ENCODE data around the gene ESYT2.
A peak's percentile ranks its signal among the peaks of the same experiment; 100 is the strongest.

The ESYT2 gene

GRCh38 chr7:158744070-158744469 lies 85.2 kb downstream of the ESYT2 start:
- Histone ChIP-seq H3K27ac (no peak overlapping the region), H3K36me3 (peaks cover 98% of the 10 kb centered on the region), H3K4me2 (no peak overlapping the region), H3K27me3 (no peaks in the 10 kb centered on the region), H4K20me1 (peaks cover 17% of the 10 kb centered on the region), H3K9me3 (no peaks in the 10 kb centered on the region), H3K4me3 (no peak overlapping the region), H3K4me1 (peaks cover 18% of the 10 kb centered on the region), H3K9ac (no peak overlapping the region)
- TF ChIP-seq Cebpa-rat (IDR thresholded peaks at IDR 0.05) = no peak

- Histone ChIP-seq H3K36me3 (peaks cover 98% of the 10 kb centered on the region), H3K9me3 (no peaks in the 10 kb centered on the region), H4K20me1 (peaks cover 17% of the 10 kb centered on the region), H3K4me3 (no peak overlapping the region), H3K4me1 (peaks cover 18% of the 10 kb centered on the region), H3K27ac (no peak overlapping the region), H3K4me2 (no peak overlapping the region), H3K9ac (no peak overlapping the region), H3K27me3 (no peaks in the 10 kb centered on the region)
- no peak for TF ChIP-seq Cebpa-rat (IDR thresholded peaks at IDR 0.05)
These were observed 86.1 kb downstream of the ESYT2 start for GRCh38 chr7:158743219-158743618.

GRCh38 chr7:158742065-158742821 lies 87.1 kb downstream of the ESYT2 start:
- no peaks in the 10 kb centered on the region for H3K27me3 ChIP-seq
- H3K27ac ChIP-seq = no peak overlapping the region
- H3K9me3 ChIP-seq = no peaks in the 10 kb centered on the region
- no peak overlapping the region for H3K4me3 ChIP-seq
- no peak overlapping the region for H3K9ac ChIP-seq
- H3K4me2 ChIP-seq = no peak overlapping the region
- peaks cover 98% of the 10 kb centered on the region for H3K36me3 ChIP-seq
- H4K20me1 ChIP-seq = peaks cover 17% of the 10 kb centered on the region
- H3K4me1 ChIP-seq = peaks cover 18% of the 10 kb centered on the region
- TF ChIP-seq Cebpa-rat (IDR thresholded peaks at IDR 0.05) = no peak

- 0 out of 2 replicates have a peak overlapping the region, but pooled peaks have one; percentile 38 for H3K9ac ChIP-seq
- H3K4me2 ChIP-seq = no peak overlapping the region
- H3K4me1 ChIP-seq = peaks cover 18% of the 10 kb centered on the region
- no peak overlapping the region for H3K4me3 ChIP-seq
- H4K20me1 ChIP-seq = peaks cover 17% of the 10 kb centered on the region
- H3K9me3 ChIP-seq = no peaks in the 10 kb centered on the region
- no peaks in the 10 kb centered on the region for H3K27me3 ChIP-seq
- H3K36me3 ChIP-seq = peaks cover 97% of the 10 kb centered on the region
- no peak overlapping the region for H3K27ac ChIP-seq
- no peak for TF ChIP-seq Cebpa-rat (IDR thresholded peaks at IDR 0.05)
These were observed 88.0 kb downstream of the ESYT2 start for GRCh38 chr7:158741294-158741666.

GRCh38 chr7:158740657-158741293 lies 88.5 kb downstream of the ESYT2 start:
- H3K36me3 ChIP-seq = peaks cover 97% of the 10 kb centered on the region
- H3K9ac ChIP-seq = peak overlapping the region; percentile 38; the same call in 1 of the 2 replicates
- H4K20me1 ChIP-seq = peaks cover 17% of the 10 kb centered on the region
- H3K9me3 ChIP-seq = no peaks in the 10 kb centered on the region
- no peak for TF ChIP-seq Cebpa-rat (IDR thresholded peaks at IDR 0.05)
- peaks cover 18% of the 10 kb centered on the region for H3K4me1 ChIP-seq
- peak overlapping the region; percentile 24; the same call in 1 of the 2 replicates for H3K27ac ChIP-seq
- H3K27me3 ChIP-seq = no peaks in the 10 kb centered on the region
- peak overlapping the region; percentile 41 for H3K4me2 ChIP-seq
- H3K4me3 ChIP-seq = no peak overlapping the region

GRCh38 chr7:158740013-158740656 lies 89.2 kb downstream of the ESYT2 start:
- peaks cover 97% of the 10 kb centered on the region for H3K36me3 ChIP-seq
- H3K4me1 ChIP-seq = peaks cover 18% of the 10 kb centered on the region
- H3K27ac ChIP-seq = peak overlapping the region; percentile 24; the same call in 1 of the 2 replicates
- peak overlapping the region; percentile 38; the same call in 1 of the 2 replicates for H3K9ac ChIP-seq
- peak overlapping the region; percentile 41 for H3K4me2 ChIP-seq
- no peaks in the 10 kb centered on the region for H3K27me3 ChIP-seq
- H3K9me3 ChIP-seq = no peaks in the 10 kb centered on the region
- peak; percentile 34; the same call in 1 of the 2 replicates for TF ChIP-seq Cebpa-rat (IDR thresholded peaks at IDR 0.05)
- H3K4me3 ChIP-seq = 0 out of 2 replicates have a peak overlapping the region, but pooled peaks have one; percentile 3
- peaks cover 11% of the 10 kb centered on the region for H4K20me1 ChIP-seq

- Histone ChIP-seq H3K9me3 (no peaks in the 10 kb centered on the region), H3K4me3 (no peak overlapping the region), H3K27ac (no peak overlapping the region), H3K27me3 (no peaks in the 10 kb centered on the region), H3K4me1 (peaks cover 18% of the 10 kb centered on the region), H3K36me3 (peaks cover 99% of the 10 kb centered on the region), H3K9ac (no peak overlapping the region), H3K4me2 (no peak overlapping the region), H4K20me1 (peaks cover 9% of the 10 kb centered on the region; the same call in 1 of the 2 replicates)
- no peak for TF ChIP-seq Cebpa-rat (IDR thresholded peaks at IDR 0.05)
These were observed 90.5 kb downstream of the ESYT2 start for GRCh38 chr7:158738841-158739240.

GRCh38 chr7:158737064-158737695 lies 92.1 kb downstream of the ESYT2 start:
- Histone ChIP-seq H3K9me3 (no peaks in the 10 kb centered on the region), H3K27me3 (no peaks in the 10 kb centered on the region), H3K4me3 (no peak overlapping the region), H3K4me1 (peaks cover 18% of the 10 kb centered on the region), H3K4me2 (no peak overlapping the region), H3K36me3 (peaks cover 95% of the 10 kb centered on the region), H3K9ac (no peak overlapping the region), H4K20me1 (peaks cover 9% of the 10 kb centered on the region; the same call in 1 of the 2 replicates), H3K27ac (no peak overlapping the region)
- TF ChIP-seq Cebpa-rat (IDR thresholded peaks at IDR 0.05) = no peak

GRCh38 chr7:158735935-158736334 lies 93.4 kb downstream of the ESYT2 start:
- no peak for TF ChIP-seq Cebpa-rat (IDR thresholded peaks at IDR 0.05)
- H3K27me3 ChIP-seq = no peaks in the 10 kb centered on the region
- no peak overlapping the region for H3K4me3 ChIP-seq
- no peak overlapping the region for H3K4me2 ChIP-seq
- H3K9me3 ChIP-seq = no peaks in the 10 kb centered on the region
- no peak overlapping the region for H3K9ac ChIP-seq
- H4K20me1 ChIP-seq = peaks cover 9% of the 10 kb centered on the region; the same call in 1 of the 2 replicates
- no peak overlapping the region for H3K27ac ChIP-seq
- H3K4me1 ChIP-seq = peaks cover 16% of the 10 kb centered on the region
- H3K36me3 ChIP-seq = peaks cover 93% of the 10 kb centered on the region

Data from BLaER1 (cell line).